H9 (cell line): ENCODE results near the gene UBE2V1. TPM values are rescaled to one million over a fixed set of nuclear protein-coding genes. Genes with fewer than 3 reads are reported as not detected.

Source experiments
- DNase-seq: peaks from one replicate; pipeline ENCODE4 v3.0.0-alpha.2; 2017
- H2AFZ ChIP-seq: one replicate; pipeline ENCODE4 v1.6.1; 2013; ENCODE audit warnings: mild to moderate bottlenecking, low read length, control low read depth, moderate library complexity
- H2AK5ac ChIP-seq: 2 replicates; pipeline ENCODE4 v1.6.1; 2013; ENCODE audit warnings: low read length, control low read depth, mixed read lengths; ENCODE audit not compliant: insufficient read length
- H2BK120ac ChIP-seq: one replicate; pipeline ENCODE4 v1.6.1; 2013; ENCODE audit warnings: low read depth, mild to moderate bottlenecking, low read length, control low read depth, inconsistent platforms; ENCODE audit not compliant: poor library complexity, severe bottlenecking
- H2BK12ac ChIP-seq: 2 replicates; pipeline ENCODE4 v1.6.1; 2013; ENCODE audit warnings: low read length, control low read depth, mixed read lengths, low read depth; ENCODE audit not compliant: insufficient read length
- H2BK15ac ChIP-seq: 2 replicates; pipeline ENCODE4 v1.6.1; 2013; ENCODE audit warnings: low read depth, low read length, control low read depth
- H2BK20ac ChIP-seq: one replicate; pipeline ENCODE4 v1.6.1; 2013; ENCODE audit warnings: low read depth, mild to moderate bottlenecking, low read length, control low read depth, inconsistent platforms; ENCODE audit not compliant: poor library complexity, severe bottlenecking
- H2BK5ac ChIP-seq: 2 replicates; pipeline ENCODE4 v1.6.1; 2013; ENCODE audit warnings: low read length, control low read depth, mixed read lengths; ENCODE audit not compliant: insufficient read length
- H3K14ac ChIP-seq: 2 replicates; pipeline ENCODE4 v1.6.1; 2013; ENCODE audit warnings: low read length, control low read depth; ENCODE audit not compliant: insufficient read depth
- H3K18ac ChIP-seq: 2 replicates; pipeline ENCODE4 v1.6.1; 2013; ENCODE audit warnings: low read depth, mild to moderate bottlenecking, mixed read lengths, low read length, control low read depth; ENCODE audit not compliant: insufficient read length
- H3K23ac ChIP-seq: 2 replicates; pipeline ENCODE4 v1.6.1; 2013; ENCODE audit warnings: low read length, control low read depth, mixed read lengths, low read depth; ENCODE audit not compliant: insufficient read length
- H3K23me2 ChIP-seq: 2 replicates; pipeline ENCODE4 v1.6.1; 2013; ENCODE audit warnings: low read depth, mild to moderate bottlenecking, mixed read lengths, low read length, control low read depth; ENCODE audit not compliant: insufficient read length, poor library complexity, severe bottlenecking
- H3K27ac ChIP-seq: 2 replicates; pipeline ENCODE4 v1.5.1; 2013; ENCODE audit warnings: low read length, control low read depth, mixed read lengths, low read depth; ENCODE audit not compliant: insufficient read length
- H3K27me3 ChIP-seq: 2 replicates; pipeline ENCODE4 v1.6.1; 2013; ENCODE audit warnings: low read length, control low read depth, inconsistent platforms; ENCODE audit not compliant: insufficient read depth
- H3K4ac ChIP-seq: 2 replicates; pipeline ENCODE4 v1.6.1; 2013; ENCODE audit warnings: low read depth, mild to moderate bottlenecking, control low read depth, inconsistent platforms, low read length, moderate library complexity
- H3K4me1 ChIP-seq: 2 replicates; pipeline ENCODE4 v1.6.1; 2013; ENCODE audit warnings: low read length, control low read depth, inconsistent platforms; ENCODE audit not compliant: insufficient read depth
- H3K4me2 ChIP-seq: 2 replicates; pipeline ENCODE4 v1.6.1; 2013; ENCODE audit warnings: low read length, control low read depth, mixed read lengths; ENCODE audit not compliant: insufficient read length, insufficient read depth
- H3K56ac ChIP-seq: 2 replicates; pipeline ENCODE4 v1.6.1; 2013; ENCODE audit warnings: low read depth, mild to moderate bottlenecking, mixed read lengths, low read length, control low read depth; ENCODE audit not compliant: insufficient read length
- H3K79me1 ChIP-seq: 2 replicates; pipeline ENCODE4 v1.6.1; 2013; ENCODE audit warnings: low read depth, mild to moderate bottlenecking, moderate library complexity, low read length, control low read depth, inconsistent platforms; ENCODE audit not compliant: insufficient read depth, poor library complexity, severe bottlenecking
- H3K79me2 ChIP-seq: 2 replicates; pipeline ENCODE4 v1.6.1; 2013; ENCODE audit warnings: low read length, control low read depth, inconsistent platforms; ENCODE audit not compliant: insufficient read depth
- H3K9ac ChIP-seq: 2 replicates; pipeline ENCODE4 v1.6.1; 2013; ENCODE audit warnings: low read length, control low read depth, mixed read lengths; ENCODE audit not compliant: insufficient read length; ENCODE audit errors: extremely low read depth
- H3K9me3 ChIP-seq: one replicate; pipeline ENCODE4 v1.6.1; 2013; ENCODE audit warnings: low read depth, low read length, inconsistent platforms; ENCODE audit not compliant: control insufficient read depth
- H3T11ph ChIP-seq: one replicate; pipeline ENCODE4 v1.6.1; 2013; ENCODE audit warnings: mild to moderate bottlenecking, low read length, control low read depth, inconsistent platforms
- H4K20me1 ChIP-seq: one replicate; pipeline ENCODE4 v1.6.1; 2013; ENCODE audit not compliant: control insufficient read depth, insufficient read length, insufficient read depth
- H4K5ac ChIP-seq: 2 replicates; pipeline ENCODE4 v1.6.1; 2013; ENCODE audit warnings: low read depth, mild to moderate bottlenecking, mixed read lengths, low read length, control low read depth; ENCODE audit not compliant: insufficient read length
- H4K8ac ChIP-seq: replicated peaks from 2 replicates; pipeline ENCODE4 v1.6.1; 2013; ENCODE audit warnings: low read length, control low read depth, mixed read lengths, low read depth; ENCODE audit not compliant: insufficient read length
- H4K91ac ChIP-seq: 2 replicates; pipeline ENCODE4 v1.6.1; 2013; ENCODE audit warnings: low read depth, mild to moderate bottlenecking, moderate library complexity, mixed read lengths, low read length, control low read depth; ENCODE audit not compliant: insufficient read length
- H3K27ac Mint-ChIP-seq, 3 experiments: 2 replicates in 2 of 3; 3 replicates in 1 of 3; pipeline ENCODE4 v1.8.0; 2020 to 2021; ENCODE audit warnings: mixed read lengths in 3 of 3, mild to moderate bottlenecking in 1 of 3, moderate library complexity in 1 of 3
- H3K27me3 Mint-ChIP-seq: 2 replicates; pipeline ENCODE4 v1.8.0; 2021; ENCODE audit warnings: low read depth, mild to moderate bottlenecking, moderate library complexity, mixed read lengths
- H3K36me3 Mint-ChIP-seq, 3 experiments: 2 replicates in 2 of 3; 3 replicates in 1 of 3; pipeline ENCODE4 v1.8.0; 2020 to 2021; ENCODE audit warnings: low read depth in 3 of 3, mixed read lengths in 3 of 3; ENCODE audit not compliant: insufficient read depth in 1 of 3
- H3K4me1 Mint-ChIP-seq, 2 experiments: 2 replicates each; pipeline ENCODE4 v1.8.0; 2020; ENCODE audit warnings: mixed read lengths in 2 of 2
- H3K4me3 Mint-ChIP-seq, 2 experiments: 2 replicates in 1 of 2; 3 replicates in 1 of 2; pipeline ENCODE4 v1.8.0; 2020 to 2021; ENCODE audit warnings: mild to moderate bottlenecking in 2 of 2, mixed read lengths in 2 of 2, moderate library complexity in 1 of 2
- H3K9me3 Mint-ChIP-seq, 2 experiments: 2 replicates in 1 of 2; 3 replicates in 1 of 2; pipeline ENCODE4 v1.8.0; 2020; ENCODE audit warnings: mild to moderate bottlenecking in 2 of 2, mixed read lengths in 2 of 2, moderate library complexity in 1 of 2
- WGBS: extraction: QIAGEN DNeasy Blood & Tissue Kit; methylation state at CpG from one replicate; pipeline ENCODE4 v1.1.7; 2013; ENCODE audit warnings: missing lambda C conversion rate, low lambda C conversion rate, mixed read lengths; ENCODE audit not compliant: insufficient read length; ENCODE audit errors: extremely low coverage; 5-methylcytosine and 5-hydroxymethylcytosine counted together
- total RNA-seq: library from RNA; stranded (reverse); gene quantifications from 2 replicates; pipeline ENCODE4 v1.2.1, GENCODE V29; 2021
- TF ChIP-seq, protein P1 (sequence below): fragments of 200-600 bp; sonication (generic); conservative IDR thresholded peaks from 3 replicates; pipeline ENCODE4 v1.8.0; 2021; ENCODE audit warnings: antibody characterized with exemption, mild to moderate bottlenecking

The UBE2V1 gene
- total RNA-seq, 1 experiment from 2014 or later = 152 TPM

DNA sequence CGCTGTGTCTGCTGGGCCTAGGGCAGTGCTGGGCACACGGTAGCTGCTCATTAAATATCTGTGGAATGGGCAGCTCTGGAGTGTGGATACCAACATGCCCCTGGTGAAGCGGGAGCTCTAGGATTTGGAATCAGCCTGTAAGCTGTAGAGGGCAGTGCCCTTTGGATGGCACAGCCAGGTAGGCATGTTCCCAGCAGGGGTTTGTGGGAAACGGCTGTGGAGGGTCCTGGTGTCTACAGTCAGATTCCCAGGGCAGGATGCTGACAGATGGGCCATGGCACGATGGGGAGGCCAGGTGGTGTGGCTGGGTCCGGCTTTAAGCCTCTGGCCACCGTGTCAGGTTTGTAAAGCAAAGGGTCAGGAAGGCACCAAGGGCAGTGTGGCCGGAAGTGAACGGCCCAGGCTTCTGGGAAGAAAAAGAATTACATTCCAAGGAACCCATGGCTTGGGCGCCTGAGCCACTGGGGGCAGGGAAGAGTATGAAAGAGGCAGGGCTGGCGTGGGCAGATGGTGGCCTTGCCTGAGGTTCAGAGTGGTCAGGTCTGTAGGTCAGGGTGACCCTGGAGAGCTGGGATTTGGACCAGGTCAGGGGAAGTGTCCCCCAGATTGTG, 44.8 kb downstream of the UBE2V1 start:
- Mint-ChIP-seq H3K27me3 (peaks cover 5% of the 10 kb centered on the region), H3K4me3 (no peak overlapping the region), H3K9me3 (no peaks in the 10 kb centered on the region), H3K27ac (peak overlapping the region in 1 of 3 experiments; percentile 32; a peak in 1 of 7 replicates), H3K36me3 (no peaks in the 10 kb centered on the region; a peak in 1 of 7 replicates), H3K4me1 (peaks cover 11 to 30% of the 10 kb centered on the region in 2 experiments)
- Histone ChIP-seq H3K56ac (no peak overlapping the region), H3K9ac (no peak overlapping the region), H3K18ac (no peak overlapping the region), H4K8ac (no peak overlapping the region), H3K79me2 (no peaks in the 10 kb centered on the region), H4K5ac (no peak overlapping the region), H4K20me1 (no peaks in the 10 kb centered on the region), H4K91ac (no peak overlapping the region), H2AFZ (no peak overlapping the region), H3K23me2 (no peaks in the 10 kb centered on the region), H3K4me1 (no peaks in the 10 kb centered on the region), H2BK15ac (no peak overlapping the region), H2AK5ac (no peak overlapping the region), H3K27ac (no peak overlapping the region), H3K14ac (no peak overlapping the region), H2BK20ac (no peak overlapping the region), H3K4ac (no peak overlapping the region), H3K4me2 (no peak overlapping the region), H2BK5ac (no peak overlapping the region), H3K27me3 (no peaks in the 10 kb centered on the region), H3K79me1 (no peaks in the 10 kb centered on the region), H3T11ph (no peak overlapping the region), H3K9me3 (no peaks in the 10 kb centered on the region), H2BK120ac (no peak overlapping the region), H3K23ac (no peak overlapping the region), H2BK12ac (no peak overlapping the region)
- no CpG with 5 or more reads among the region's 11 CpGs for WGBS
- no peak for DNase-seq
- TF ChIP-seq, protein P1, sequence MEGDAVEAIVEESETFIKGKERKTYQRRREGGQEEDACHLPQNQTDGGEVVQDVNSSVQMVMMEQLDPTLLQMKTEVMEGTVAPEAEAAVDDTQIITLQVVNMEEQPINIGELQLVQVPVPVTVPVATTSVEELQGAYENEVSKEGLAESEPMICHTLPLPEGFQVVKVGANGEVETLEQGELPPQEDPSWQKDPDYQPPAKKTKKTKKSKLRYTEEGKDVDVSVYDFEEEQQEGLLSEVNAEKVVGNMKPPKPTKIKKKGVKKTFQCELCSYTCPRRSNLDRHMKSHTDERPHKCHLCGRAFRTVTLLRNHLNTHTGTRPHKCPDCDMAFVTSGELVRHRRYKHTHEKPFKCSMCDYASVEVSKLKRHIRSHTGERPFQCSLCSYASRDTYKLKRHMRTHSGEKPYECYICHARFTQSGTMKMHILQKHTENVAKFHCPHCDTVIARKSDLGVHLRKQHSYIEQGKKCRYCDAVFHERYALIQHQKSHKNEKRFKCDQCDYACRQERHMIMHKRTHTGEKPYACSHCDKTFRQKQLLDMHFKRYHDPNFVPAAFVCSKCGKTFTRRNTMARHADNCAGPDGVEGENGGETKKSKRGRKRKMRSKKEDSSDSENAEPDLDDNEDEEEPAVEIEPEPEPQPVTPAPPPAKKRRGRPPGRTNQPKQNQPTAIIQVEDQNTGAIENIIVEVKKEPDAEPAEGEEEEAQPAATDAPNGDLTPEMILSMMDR = no peak
